ENCODE measurements around the gene CEACAM1. TPM values are rescaled to one million over a fixed set of nuclear protein-coding genes. Genes with fewer than 3 reads are reported as not detected.

Gene CEACAM1
- 1 to 10 TPM in 1 of 2 donors, under 1 TPM in 1; 0.88 to 4.4 TPM for total RNA-seq
- polyA plus RNA-seq (ENCODE audit: insufficient read length in 2 of 2) = 1 to 10 TPM in 1 of 2 donors, under 1 TPM in 1; 0.60 to 1.5 TPM
- long read RNA-seq, donor 1 = 0 reads
- long read RNA-seq, donor 2 = 0 reads
- long read RNA-seq, donor 3 = 0 reads
- long read RNA-seq, donor 4 = 0 reads

DNA sequence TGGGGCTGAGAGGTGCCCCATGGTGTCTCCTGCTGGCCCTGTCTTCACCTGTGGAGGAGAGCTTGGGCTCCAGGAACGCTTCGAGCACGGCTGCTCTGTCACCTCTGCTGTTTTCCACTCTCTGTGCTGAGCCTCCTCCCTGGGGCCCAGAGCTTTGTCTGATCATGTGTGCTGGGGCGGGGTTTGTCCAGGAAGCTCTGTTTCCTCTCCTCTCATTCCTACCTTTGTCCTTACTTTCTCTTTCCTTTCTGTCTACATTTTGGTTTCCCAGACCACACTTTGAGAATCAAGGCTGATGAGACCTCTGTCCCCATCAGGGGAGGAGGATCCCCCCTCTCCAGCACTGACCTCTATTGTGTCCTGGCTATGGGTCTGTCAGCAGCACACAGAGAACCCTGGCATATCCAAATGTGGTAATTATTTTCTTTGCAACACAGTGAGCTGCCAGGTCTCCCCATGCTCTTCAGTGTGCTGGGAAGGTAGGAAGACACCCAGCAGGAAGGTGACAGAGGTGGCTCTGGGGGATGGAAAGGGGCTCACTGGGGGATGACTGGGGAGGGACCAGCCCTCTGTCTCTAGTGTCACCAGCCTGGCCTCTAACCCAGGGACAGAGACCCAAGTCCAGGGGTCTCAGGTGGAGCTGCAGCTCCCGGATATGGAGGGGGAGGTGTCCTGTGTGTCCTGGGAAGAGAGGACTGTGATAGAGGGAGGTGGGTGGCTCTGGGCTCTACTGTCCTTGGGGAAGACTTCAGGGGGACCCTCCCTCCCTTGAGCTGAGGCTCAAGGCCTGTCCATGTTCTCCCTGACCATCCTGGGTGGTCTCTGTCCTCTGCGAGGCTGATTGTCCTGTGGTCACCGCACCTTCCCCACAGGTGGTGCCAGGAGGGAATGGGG is at the start of gene CEACAM1:
CEACAM1 (minus strand) TSS at position 128 of the 894 bp plus-strand sequence; CDS start at position 21, 107 bp downstream.
- Histone ChIP-seq H3K27ac (ENCODE audit: low read depth, low read length) (no peak within 1 kb of the TSS), H3K4me1 (ENCODE audit: control insufficient read depth, insufficient read depth, low read length) (no peaks in the 10 kb centered on the region), H3K36me3 (ENCODE audit: control insufficient read depth, insufficient read depth, low read length) (no peaks in the 10 kb centered on the region), H3K9me3 (ENCODE audit: control insufficient read depth, insufficient read depth, low read length) (no peaks in the 10 kb centered on the region), H3K4me3 (ENCODE audit: low read depth, low read length) (no peak within 1 kb of the TSS), H3K27me3 (ENCODE audit: control insufficient read depth, insufficient read depth, low read length) (no peaks in the 10 kb centered on the region)
- WGBS (ENCODE audit: insufficient coverage) = 71% methylated on average over 6 of the region's 7 CpGs
- DNase-seq (ENCODE audit: low read depth in 4 of 6, low spot score in 6 of 6) = no peak

DNA sequence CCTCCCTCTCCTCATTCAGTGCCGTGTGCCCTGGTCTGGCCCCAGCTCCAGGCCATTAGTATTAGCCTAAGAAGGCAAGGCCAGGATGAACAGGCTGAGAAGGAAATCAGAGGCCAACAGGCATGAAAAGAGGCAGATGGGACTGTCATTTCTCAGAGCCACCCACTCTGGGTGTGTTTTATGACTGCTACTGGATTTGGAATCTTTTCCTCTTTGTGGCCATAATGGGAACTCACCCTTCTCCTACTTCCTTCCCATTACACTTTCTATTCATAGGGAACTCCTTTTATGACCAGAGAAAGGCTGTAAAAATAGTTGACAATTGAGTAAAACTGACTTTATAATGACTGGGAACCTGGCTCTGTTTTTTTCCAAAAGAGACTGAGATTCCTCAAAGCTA is 48.7 kb upstream of the CEACAM1 start:
- 60% methylated on average over 1 of the region's 1 CpG for WGBS (ENCODE audit: insufficient coverage)

DNA sequence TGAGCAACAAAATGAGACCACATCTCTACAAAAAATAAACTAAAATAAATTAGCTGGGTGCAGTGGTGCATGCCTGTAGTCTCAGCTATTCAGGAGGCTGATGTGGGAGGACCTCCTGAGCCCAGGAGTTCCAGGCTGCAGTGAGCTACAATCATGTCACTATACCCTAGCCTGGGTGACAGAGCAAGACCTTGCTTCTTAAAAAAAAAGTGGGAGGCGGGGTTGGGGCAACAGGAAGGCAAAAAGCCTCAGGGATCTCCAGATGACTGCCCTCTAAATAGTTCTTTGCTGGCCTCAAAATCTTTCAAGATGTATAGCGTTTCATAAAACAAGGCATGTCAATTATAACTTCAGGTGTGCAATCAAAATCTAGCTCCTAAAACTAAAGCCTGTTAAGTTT is 48.0 kb upstream of the CEACAM1 start:
- no peaks in the 10 kb centered on the region for H3K27me3 ChIP-seq (ENCODE audit: control insufficient read depth, insufficient read depth, low read length)
- no peak overlapping the region for H3K27ac ChIP-seq (ENCODE audit: low read depth, low read length)
- WGBS (ENCODE audit: insufficient coverage) = no CpG with 5 or more reads among the region's 2 CpGs
- no peak for DNase-seq (ENCODE audit: low read depth in 4 of 6, low spot score in 6 of 6)
- H3K4me1 ChIP-seq (ENCODE audit: control insufficient read depth, insufficient read depth, low read length) = no peaks in the 10 kb centered on the region
- no peaks in the 10 kb centered on the region for H3K9me3 ChIP-seq (ENCODE audit: control insufficient read depth, insufficient read depth, low read length)
- no peak overlapping the region for H3K4me3 ChIP-seq (ENCODE audit: low read depth, low read length)
- H3K36me3 ChIP-seq (ENCODE audit: control insufficient read depth, insufficient read depth, low read length) = no peaks in the 10 kb centered on the region

More for the DNA sequence above, 48.7 kb upstream of the CEACAM1 start:
- no peak overlapping the region for H3K27ac ChIP-seq (ENCODE audit: low read depth, low read length)
- H3K27me3 ChIP-seq (ENCODE audit: control insufficient read depth, insufficient read depth, low read length) = no peaks in the 10 kb centered on the region
- no peaks in the 10 kb centered on the region for H3K36me3 ChIP-seq (ENCODE audit: control insufficient read depth, insufficient read depth, low read length)
- no peaks in the 10 kb centered on the region for H3K4me1 ChIP-seq (ENCODE audit: control insufficient read depth, insufficient read depth, low read length)
- H3K9me3 ChIP-seq (ENCODE audit: control insufficient read depth, insufficient read depth, low read length) = no peaks in the 10 kb centered on the region
- no peak overlapping the region for H3K4me3 ChIP-seq (ENCODE audit: low read depth, low read length)
- DNase-seq (ENCODE audit: low read depth in 4 of 6, low spot score in 6 of 6) = no peak

DNA sequence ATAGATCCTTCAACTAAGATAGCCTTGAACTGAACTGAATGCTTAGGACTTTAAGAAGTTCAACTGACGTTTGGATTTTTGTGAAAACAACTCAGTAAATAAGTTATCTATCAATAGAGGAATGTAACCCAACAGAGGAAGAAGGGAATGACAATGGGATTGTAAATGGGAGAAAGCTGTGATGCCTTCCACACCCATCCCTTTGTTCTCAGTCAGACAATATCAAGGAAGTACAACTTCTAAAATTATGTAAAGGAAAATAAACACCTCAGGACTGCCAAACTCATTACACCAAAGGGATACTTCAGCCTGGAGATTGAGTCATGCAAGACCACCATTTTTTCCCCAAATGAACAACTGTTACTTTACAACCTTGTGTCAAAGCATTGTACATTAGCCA is 45.4 kb upstream of the CEACAM1 start:
- Histone ChIP-seq H3K9me3 (ENCODE audit: control insufficient read depth, insufficient read depth, low read length) (no peaks in the 10 kb centered on the region), H3K4me1 (ENCODE audit: control insufficient read depth, insufficient read depth, low read length) (no peaks in the 10 kb centered on the region), H3K27me3 (ENCODE audit: control insufficient read depth, insufficient read depth, low read length) (no peaks in the 10 kb centered on the region), H3K36me3 (ENCODE audit: control insufficient read depth, insufficient read depth, low read length) (no peaks in the 10 kb centered on the region), H3K27ac (ENCODE audit: low read depth, low read length) (no peak overlapping the region), H3K4me3 (ENCODE audit: low read depth, low read length) (no peak overlapping the region)
- WGBS (ENCODE audit: insufficient coverage) = no CpG with 5 or more reads among the region's 1 CpG
- no peak for DNase-seq (ENCODE audit: low read depth in 4 of 6, low spot score in 6 of 6)

DNA sequence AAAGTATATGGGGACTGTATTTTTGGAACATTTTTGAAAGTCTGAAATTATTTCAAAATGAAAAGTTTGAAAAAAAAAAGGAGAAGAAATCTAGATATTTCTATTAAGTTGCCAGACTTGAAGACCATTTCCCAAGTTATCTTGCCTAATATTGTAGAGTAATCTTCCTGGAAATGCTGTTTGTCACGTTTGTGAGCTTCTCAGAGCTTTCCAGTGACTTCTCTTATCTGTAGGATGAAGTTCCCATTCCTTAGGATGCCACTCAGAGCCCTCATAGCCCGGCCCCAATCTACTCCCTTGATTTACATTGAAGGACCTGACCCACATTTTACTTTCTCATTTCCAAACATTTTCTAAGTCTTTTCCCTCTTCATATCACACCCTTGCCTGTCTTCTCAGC is 42.8 kb upstream of the CEACAM1 start:
- no peaks in the 10 kb centered on the region for H3K4me1 ChIP-seq (ENCODE audit: control insufficient read depth, insufficient read depth, low read length)
- no peak overlapping the region for H3K27ac ChIP-seq (ENCODE audit: low read depth, low read length)
- H3K27me3 ChIP-seq (ENCODE audit: control insufficient read depth, insufficient read depth, low read length) = no peaks in the 10 kb centered on the region
- WGBS (ENCODE audit: insufficient coverage) = 90% methylated on average over 2 of the region's 2 CpGs
- H3K36me3 ChIP-seq (ENCODE audit: control insufficient read depth, insufficient read depth, low read length) = no peaks in the 10 kb centered on the region
- no peak for DNase-seq (ENCODE audit: low read depth in 4 of 6, low spot score in 6 of 6)
- H3K9me3 ChIP-seq (ENCODE audit: control insufficient read depth, insufficient read depth, low read length) = no peaks in the 10 kb centered on the region
- no peak overlapping the region for H3K4me3 ChIP-seq (ENCODE audit: low read depth, low read length)

DNA sequence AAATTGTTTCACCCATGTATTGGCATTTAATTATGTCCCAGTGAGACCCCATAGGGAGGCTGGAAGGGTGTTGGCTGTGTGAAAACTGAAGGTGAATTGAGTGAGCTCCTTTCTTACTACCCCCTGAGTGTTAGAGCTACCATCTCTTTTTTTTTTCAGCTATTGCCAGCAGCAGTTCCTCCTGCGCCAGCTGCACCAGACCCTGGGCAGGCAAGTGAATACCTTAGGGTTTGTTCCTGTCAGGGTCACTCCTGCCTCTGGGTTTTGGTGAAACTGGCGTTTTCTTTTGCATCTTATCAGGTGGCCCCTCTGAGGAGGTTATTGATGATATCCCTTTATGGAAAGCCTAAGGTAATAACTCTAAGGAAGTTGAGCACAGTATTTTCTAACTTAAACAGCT is 40.9 kb upstream of the CEACAM1 start:
- no peak for DNase-seq (ENCODE audit: low read depth in 4 of 6, low spot score in 6 of 6)
- Histone ChIP-seq H3K9me3 (ENCODE audit: control insufficient read depth, insufficient read depth, low read length) (no peaks in the 10 kb centered on the region), H3K4me1 (ENCODE audit: control insufficient read depth, insufficient read depth, low read length) (no peaks in the 10 kb centered on the region), H3K4me3 (ENCODE audit: low read depth, low read length) (no peak overlapping the region), H3K27ac (ENCODE audit: low read depth, low read length) (no peak overlapping the region), H3K27me3 (ENCODE audit: control insufficient read depth, insufficient read depth, low read length) (no peaks in the 10 kb centered on the region), H3K36me3 (ENCODE audit: control insufficient read depth, insufficient read depth, low read length) (no peaks in the 10 kb centered on the region)
- 83% methylated on average over 1 of the region's 2 CpGs for WGBS (ENCODE audit: insufficient coverage)

DNA sequence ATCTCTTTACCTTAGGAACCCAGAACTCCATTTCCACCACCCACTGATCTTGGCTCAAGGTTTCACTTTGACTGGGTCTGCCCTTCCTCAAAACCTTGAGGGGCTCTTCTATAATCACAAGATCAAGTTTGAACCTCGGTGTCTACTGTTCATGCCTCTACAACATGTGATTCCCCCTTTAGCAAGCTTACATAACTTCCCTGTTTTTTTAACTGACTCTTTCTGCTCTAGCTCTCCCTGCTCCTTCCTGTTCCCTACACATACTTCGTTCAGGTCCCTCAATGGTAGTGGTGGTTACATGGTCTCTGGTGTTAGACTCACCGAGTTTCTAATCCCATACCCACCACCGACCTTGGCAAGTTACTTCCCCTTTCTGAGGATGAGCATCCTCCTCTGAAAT is 39.7 kb upstream of the CEACAM1 start:
- H3K27ac ChIP-seq (ENCODE audit: low read depth, low read length) = no peak overlapping the region
- no CpG with 5 or more reads among the region's 4 CpGs for WGBS (ENCODE audit: insufficient coverage)
- H3K9me3 ChIP-seq (ENCODE audit: control insufficient read depth, insufficient read depth, low read length) = no peaks in the 10 kb centered on the region
- H3K4me1 ChIP-seq (ENCODE audit: control insufficient read depth, insufficient read depth, low read length) = no peaks in the 10 kb centered on the region
- no peak for DNase-seq (ENCODE audit: low read depth in 4 of 6, low spot score in 6 of 6)
- no peaks in the 10 kb centered on the region for H3K27me3 ChIP-seq (ENCODE audit: control insufficient read depth, insufficient read depth, low read length)
- H3K36me3 ChIP-seq (ENCODE audit: control insufficient read depth, insufficient read depth, low read length) = no peaks in the 10 kb centered on the region
- H3K4me3 ChIP-seq (ENCODE audit: low read depth, low read length) = no peak overlapping the region

DNA sequence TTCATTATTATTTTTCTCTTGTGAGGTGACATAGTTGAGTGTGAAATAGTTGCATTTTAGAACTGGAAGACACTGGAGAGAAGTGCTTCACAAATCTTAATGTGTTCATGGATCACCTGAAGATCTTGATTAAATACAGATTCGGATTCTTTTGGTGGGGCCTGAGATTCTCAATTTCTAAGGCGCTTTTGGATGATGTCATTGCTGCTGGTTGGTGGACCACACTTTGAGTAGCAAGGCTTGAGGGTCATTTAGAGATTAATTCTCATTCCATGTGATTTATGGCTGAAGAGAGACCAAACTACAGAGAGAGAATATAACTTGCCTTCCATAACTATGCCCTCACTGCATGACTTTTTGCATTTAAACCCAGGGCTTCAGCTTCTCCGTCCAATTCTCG is 39.3 kb upstream of the CEACAM1 start:
- WGBS (ENCODE audit: insufficient coverage) = 82% methylated on average over 2 of the region's 4 CpGs
- Histone ChIP-seq H3K4me3 (ENCODE audit: low read depth, low read length) (no peak overlapping the region), H3K27me3 (ENCODE audit: control insufficient read depth, insufficient read depth, low read length) (no peaks in the 10 kb centered on the region), H3K27ac (ENCODE audit: low read depth, low read length) (no peak overlapping the region), H3K36me3 (ENCODE audit: control insufficient read depth, insufficient read depth, low read length) (no peaks in the 10 kb centered on the region), H3K9me3 (ENCODE audit: control insufficient read depth, insufficient read depth, low read length) (no peaks in the 10 kb centered on the region), H3K4me1 (ENCODE audit: control insufficient read depth, insufficient read depth, low read length) (no peaks in the 10 kb centered on the region)
- no peak for DNase-seq (ENCODE audit: low read depth in 4 of 6, low spot score in 6 of 6)

DNA sequence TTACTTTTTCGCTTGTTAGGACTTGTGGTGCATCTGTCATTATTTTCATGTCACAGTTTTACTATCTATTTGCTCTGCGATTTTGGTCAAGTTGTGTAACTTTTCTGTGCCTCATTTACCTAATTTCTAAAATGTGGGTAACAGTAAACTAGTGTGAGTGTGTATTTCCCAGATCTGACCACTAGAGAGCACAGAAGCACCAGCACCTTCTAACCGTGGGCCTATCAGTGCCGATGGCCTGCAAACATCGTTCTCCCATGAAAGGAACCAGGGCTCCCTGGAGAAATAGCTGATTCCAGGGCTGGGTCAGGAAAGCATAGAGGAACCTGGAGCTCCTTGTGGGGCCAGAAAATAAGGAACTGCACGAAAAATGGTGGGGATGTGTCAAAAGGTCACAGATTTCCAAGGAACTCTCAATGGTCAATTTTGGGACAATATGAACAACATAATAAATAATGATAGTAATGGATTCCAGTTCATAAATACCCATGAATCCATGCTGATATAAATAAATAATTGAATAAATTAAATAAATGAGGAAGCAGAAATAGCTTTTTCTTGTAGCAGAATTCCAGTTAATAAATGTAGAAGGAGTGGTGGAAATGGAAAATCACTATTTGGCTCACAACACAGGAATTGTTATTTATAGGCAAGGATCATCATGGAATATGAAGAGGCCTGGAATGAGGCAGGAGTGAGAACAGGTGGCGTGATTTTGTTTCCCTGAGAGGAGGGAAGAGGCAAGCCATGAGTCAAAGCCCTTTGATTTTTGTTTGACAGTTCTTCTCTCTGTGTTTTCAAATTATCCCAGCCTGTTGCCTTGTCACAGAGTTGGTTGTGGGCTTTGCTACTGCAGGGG is 35.3 kb upstream of the CEACAM1 start:
- DNase-seq (ENCODE audit: low read depth in 4 of 6, low spot score in 6 of 6) = peak in 4 of 6 donors; percentile 22 to 84 (median 44)
- H3K4me1 ChIP-seq (ENCODE audit: control insufficient read depth, insufficient read depth, low read length) = no peaks in the 10 kb centered on the region
- 33% methylated on average over 3 of the region's 7 CpGs for WGBS (ENCODE audit: insufficient coverage)
- H3K27me3 ChIP-seq (ENCODE audit: control insufficient read depth, insufficient read depth, low read length) = no peaks in the 10 kb centered on the region
- H3K4me3 ChIP-seq (ENCODE audit: low read depth, low read length) = no peak overlapping the region
- no peaks in the 10 kb centered on the region for H3K36me3 ChIP-seq (ENCODE audit: control insufficient read depth, insufficient read depth, low read length)
- H3K9me3 ChIP-seq (ENCODE audit: control insufficient read depth, insufficient read depth, low read length) = no peaks in the 10 kb centered on the region
- H3K27ac ChIP-seq (ENCODE audit: low read depth, low read length) = no peak overlapping the region
